ENCODE data around the gene COBL.
A peak's percentile ranks its signal among the peaks of the same experiment; 100 is the strongest.

COBL gene

DNA sequence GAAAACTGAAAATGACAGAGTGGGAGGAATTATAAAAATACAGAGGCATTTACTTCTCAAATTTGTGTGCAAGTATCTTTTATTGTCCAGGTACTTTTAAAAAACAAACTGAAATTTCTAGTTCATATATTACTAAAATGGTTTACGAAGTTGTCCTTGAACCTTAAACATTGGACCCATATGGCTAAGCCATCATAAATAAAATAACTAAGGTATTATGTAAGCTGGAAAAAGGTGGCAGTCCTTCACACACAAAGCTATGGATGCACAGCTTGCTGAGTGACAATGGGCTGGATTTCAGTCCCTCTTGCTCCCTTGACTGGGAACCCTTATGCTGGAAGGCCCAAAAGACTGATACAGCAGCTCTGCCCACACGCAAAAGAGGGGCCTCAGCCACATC is 66.1 kb downstream of the COBL start:
- no peak for DNase-seq (ENCODE audit: low spot score)

DNA sequence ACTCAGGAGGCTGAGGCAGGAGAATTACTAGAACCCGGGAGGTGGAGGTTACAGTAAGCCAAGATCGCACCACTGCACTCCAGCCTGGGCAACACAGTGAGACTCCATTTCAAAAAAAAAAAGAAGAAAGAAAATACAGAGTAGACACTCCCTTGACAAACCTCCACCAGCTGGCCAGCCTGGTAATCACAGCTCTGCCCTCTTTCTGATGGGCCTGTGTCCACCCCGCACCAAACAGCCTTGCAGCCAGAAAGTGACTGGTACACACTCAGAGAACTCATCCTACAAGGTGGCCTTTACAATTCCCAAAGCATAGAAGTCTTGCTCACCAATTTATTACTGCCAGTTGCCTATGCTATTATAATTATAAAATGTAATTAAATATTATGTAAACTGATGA is 66.6 kb downstream of the COBL start:
- no peak for DNase-seq (ENCODE audit: low spot score)

DNA sequence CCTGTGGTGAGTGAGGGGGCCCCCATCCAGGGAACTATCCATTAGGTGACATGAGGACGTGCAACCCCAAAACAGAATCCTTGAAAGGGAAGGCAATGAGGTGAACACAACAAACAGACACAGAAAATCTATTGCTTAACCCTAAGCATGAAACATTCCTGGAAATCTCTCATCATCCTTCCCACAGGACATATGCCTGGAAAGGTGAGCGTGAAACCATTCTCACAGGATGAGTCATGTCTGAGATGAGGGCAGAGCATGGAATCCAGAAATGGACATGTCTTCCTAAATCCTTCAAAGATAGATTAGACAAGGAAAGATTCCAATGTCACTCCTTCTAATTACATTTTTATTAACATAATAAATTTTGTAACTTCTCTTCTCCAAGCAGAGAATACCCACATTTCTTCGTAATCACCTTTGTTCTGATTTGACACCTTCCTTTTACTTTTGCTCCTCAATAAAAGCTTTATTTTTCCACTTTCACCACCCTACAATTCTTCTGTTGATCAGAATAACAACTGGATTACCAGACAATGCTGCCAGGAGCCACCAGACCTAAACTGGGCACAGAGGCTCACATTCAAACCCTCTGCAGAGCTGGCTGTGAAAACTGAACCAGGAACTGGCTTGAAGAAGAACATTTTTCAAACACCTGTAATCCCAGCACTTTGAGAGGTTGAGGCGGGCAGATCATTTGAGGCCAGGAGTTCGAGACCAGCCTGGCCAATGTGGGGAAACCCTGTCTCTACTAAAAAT is 67.2 kb downstream of the COBL start:
- DNase-seq (ENCODE audit: low spot score): peak; percentile 91

DNA sequence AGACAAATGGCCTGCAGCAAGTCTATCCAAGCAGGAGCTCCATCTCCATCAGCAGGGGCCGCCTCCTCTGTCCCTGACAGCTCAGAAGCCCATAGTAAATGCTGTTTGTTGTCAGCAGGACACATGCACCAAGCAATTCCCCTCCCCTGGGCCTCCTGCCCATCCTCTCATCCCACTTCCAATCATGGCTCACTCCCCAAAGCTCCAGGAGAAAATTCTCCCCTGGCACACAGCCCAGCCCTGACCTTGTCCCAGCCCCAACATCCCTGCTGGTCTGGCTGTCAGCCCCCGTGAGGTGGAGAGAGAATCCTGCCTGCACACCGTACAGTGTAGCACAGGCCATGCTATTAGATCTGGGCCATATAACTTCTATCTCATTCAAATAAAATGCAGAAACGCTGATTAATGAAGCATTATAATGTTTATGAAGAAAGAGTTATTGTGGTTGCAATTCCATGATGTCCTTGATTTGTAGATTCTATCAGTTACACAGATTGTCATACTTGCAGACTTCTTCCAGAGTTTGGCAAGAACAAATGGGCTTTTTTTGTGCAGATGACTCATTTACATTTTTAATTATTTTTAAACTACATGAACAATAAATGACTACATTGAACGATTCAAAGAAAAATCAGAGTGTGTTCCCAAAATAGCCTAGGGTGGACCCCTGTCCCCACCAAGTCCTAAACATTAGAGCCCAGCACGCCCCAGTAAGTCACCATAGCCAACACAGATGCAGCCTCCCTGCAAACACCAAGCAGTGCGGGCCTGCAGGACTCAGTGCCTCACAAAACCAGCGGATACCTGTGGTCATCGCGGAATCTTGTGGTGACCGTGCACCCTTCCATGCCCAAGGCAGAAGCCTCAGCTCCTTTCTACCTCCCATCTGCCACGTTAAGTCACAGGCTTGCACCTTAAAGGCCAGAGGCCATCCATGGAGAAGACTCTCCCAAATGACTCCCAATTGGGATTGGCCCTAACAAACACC is 70.1 kb downstream of the COBL start:
- DNase-seq (ENCODE audit: low spot score): no peak

DNA sequence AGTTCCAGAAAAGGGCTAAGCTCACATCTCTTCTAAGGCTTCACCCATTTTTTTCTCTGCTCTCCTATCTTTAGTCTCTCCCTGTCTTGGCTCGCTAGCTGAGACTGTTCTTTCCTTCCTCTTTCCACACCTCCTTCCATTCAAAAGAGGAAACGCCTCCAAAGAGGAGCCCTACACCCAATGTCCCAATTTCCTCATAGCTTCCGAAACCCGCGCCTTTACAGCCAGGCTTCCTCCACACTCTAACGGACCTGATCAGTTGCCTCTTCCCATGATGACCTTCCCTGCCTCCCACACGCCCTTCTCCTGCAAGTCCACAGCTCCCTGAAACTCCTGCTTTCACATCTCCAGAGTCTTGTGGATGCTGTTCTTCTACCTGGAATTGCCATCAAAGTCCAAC is 71.7 kb downstream of the COBL start:
- no peak for DNase-seq (ENCODE audit: low spot score)

DNA sequence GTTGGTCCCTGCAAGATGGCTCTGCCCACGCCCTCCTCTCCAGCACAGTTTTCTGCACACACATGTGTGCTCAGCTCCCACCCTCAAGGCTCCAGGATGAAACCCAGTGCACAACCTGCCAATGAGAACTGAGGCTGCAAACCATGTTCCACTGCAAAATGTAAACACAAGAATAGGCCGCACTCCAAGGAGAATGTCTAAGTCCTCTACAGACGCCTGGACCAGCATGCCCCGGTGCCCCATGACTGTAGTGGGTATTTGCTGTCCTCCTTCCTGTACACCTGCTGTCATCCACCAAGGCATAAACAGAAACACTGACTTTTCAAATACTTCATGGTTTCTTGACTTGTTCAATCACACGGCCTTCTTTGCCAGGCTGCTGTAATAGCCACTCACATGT is 72.6 kb downstream of the COBL start:
- DNase-seq (ENCODE audit: low spot score): no peak

DNA sequence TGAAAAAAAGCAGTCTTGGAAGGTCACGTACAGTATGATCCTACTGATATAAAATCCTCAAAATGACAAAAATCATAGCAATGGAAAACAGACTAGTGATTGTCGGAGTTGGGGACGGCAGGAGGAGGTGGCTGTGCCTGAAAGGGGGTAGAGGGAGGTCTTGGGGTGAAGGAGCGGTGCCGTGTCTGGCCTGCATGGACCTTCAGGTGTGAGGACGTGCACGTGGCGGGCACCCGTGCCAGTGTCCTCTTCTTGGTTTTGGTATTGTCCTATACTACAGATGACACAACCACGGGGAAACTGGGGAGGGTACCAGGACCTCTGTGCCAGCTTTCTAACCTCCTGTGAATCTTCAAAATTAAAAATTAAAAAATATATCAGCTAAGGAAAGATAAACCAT is 73.0 kb downstream of the COBL start:
- DNase-seq (ENCODE audit: low spot score): no peak

DNA sequence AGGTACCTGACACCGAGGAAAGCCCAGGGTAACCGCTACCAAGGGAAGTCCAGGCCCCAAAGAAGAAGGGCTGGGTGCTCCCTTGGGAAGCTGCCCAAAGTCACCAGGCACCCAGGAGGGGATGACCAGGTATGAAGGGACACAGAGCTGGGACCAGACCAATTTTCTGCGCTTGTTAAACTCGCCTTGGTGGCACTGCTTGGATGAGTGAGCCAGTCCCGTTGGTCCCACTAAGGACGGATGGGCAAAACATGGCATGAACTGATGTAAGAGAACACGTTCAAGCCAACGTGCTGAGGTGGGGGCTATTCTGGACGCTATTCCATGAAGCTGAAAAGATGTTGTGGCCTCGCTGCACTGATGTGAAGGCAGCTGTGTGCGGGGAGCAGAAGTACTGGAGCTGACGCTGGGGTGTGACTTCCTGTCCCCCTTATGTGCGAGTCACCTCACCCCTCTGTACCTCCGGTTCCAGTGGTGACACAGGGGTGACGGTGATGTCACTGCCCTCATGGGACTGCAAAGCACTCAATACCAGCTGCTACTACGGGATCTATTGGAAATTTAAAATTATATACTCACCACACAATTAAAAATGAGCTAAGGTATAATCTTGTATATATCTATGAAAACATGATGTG is 73.6 kb downstream of the COBL start:
- no peak for DNase-seq (ENCODE audit: low spot score)

DNA sequence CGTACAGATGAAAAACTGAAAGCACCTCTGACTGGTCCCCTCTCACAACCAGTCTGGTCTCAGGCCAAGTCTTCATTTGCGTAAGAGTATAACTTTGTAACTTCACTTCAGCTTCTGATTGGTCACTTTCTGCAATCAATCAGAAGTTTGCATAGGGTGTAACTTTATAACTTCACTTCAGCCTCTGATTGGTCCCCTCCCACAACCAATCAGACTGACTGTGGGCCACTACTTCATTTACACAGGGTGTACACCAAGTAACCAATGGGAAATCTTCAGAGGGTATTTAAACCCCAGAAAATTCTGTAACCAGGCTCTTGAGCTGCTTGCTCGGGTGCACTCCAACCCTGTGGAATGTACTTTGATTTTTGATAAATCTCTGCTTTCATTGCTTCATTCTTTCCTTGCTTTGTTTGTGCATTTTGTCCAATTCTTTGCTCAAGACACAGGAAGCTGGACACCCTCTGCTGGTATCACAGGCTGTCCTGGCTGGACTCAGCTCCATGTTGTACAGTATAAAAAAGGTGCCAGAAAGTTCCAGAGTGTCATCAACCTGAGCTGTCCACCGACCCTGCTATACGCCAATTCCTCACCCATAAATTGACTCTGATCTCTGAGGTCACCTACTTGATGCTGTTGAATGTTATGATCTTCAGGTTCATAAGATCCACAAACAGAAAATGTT is 74.5 kb downstream of the COBL start:
- DNase-seq (ENCODE audit: low spot score): no peak

DNA sequence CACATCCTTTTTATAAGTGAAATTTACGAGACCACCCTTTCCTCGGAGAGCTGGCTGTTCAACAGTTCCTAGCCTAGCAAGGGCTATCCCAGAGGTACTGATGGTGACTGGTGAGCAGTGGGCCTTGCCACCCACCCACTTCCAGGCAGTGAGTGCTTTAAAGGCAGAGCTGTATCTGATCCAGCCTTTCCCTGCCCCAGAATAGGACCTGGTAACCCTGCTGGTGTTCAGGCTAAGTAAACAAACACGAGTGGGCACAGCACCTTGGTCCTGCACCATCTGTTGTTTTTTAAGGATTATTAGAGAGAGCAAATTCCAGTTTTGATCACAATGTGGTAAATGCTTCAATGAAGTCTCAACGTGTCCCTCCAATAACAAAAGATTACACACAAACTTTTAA is 75.7 kb downstream of the COBL start:
- DNase-seq (ENCODE audit: low spot score): no peak

DNA sequence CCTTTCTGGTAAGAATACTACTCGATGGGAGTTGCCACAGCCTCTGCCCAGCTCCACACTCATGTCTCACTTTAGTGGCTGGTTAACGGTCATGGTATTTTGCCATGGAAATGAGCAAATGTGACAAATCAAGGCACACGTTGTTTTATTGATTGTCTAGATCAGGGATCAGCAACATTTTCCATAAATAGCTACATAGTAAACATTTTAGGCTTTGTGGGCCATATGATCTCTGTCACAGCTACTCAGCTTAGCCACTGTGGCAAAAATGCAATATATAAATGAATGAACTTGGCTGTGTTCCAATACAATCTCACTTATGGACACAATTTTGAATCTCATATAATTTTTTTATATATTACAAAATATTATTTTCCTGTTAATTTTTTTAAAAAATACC is 76.9 kb downstream of the COBL start:
- no peak for DNase-seq (ENCODE audit: low spot score)

DNA sequence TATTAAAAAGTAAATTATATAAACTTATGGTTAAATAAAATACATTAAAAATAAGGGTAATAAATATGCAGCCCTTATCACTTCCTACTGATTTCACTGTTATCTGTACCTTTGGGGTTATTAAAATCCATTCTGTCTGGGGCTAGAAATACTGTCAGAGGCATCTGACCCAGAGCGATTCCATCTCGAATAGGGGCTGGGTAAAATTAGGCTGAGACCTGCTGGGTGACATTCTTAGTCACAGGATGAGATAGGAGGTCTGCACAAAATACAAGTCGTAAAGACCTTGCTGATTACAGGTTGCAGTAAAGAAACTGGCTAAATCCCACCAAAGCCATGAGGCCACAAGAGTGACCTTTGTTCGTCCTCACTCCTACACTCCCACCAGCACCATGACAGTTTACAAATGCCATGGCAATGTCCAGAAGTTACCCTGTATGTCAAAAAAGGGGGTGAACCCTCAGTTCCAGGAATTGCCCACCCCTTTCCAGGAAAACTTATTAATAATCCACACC is 77.6 kb downstream of the COBL start:
- no peak for DNase-seq (ENCODE audit: low spot score)

DNA sequence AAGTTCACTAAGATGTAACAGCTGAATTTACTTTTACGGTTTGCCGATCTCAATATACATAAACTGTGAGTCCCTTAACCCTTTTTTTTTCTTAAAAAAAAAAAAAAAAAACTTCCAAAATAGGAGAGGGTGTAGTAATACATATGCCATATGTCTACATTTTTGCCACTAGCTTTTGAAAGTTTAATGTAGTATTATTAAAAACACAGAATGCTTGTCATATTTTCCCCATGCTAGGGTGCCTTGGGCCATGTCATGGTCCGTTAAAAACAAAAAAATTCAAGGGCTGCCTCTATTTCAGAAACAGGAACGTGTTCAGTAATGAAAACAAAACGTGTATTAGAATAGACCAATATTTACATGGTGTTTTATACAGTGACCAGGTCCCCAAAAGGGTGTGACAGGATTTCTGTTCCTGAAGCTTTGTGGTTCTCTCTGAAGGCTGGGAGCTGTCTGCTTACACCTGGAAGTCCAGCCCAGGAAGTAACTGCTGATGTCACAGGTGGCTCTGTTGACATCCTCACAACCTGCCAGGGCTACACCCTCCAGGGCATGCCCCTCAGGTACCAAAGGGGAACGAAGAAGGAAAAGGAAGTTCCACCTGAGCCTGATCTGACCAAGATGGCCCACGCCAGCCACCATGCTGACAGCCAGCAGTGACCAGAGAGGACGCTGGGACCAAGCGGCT is 79.0 kb downstream of the COBL start:
- DNase-seq (ENCODE audit: low spot score): no peak

DNA sequence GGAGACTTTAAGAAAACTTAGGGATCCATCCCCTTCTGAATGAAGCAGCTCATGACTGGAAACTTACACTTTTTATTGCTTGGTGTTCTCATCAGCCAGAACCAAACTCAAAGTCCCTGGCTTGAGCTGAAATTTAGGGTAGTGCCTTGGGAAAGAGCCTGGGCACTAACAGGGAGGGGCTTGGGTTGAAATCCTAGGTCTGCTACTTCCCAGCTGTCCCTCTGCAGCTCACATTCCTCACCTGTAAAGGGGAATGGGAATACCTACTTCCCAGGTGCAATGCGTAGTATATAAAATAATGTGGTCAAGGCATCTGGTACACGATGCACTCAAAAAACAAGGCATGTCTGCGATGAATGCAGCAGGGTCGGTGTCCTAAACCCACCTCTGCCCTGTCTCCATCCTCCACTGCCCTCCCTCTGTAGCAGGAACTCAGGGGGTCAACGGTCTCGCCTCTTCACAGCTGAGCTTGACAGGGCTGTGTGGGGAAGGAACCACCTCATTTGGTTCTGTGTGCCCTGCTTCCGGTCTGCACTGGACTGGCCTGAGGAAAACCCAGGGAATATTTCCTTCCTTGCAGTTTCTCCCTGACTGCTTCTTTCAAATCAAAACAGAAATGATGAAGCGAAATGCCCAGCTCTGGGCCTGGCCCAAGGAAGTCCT is 80.0 kb downstream of the COBL start:
- DNase-seq (ENCODE audit: low spot score): no peak

DNA sequence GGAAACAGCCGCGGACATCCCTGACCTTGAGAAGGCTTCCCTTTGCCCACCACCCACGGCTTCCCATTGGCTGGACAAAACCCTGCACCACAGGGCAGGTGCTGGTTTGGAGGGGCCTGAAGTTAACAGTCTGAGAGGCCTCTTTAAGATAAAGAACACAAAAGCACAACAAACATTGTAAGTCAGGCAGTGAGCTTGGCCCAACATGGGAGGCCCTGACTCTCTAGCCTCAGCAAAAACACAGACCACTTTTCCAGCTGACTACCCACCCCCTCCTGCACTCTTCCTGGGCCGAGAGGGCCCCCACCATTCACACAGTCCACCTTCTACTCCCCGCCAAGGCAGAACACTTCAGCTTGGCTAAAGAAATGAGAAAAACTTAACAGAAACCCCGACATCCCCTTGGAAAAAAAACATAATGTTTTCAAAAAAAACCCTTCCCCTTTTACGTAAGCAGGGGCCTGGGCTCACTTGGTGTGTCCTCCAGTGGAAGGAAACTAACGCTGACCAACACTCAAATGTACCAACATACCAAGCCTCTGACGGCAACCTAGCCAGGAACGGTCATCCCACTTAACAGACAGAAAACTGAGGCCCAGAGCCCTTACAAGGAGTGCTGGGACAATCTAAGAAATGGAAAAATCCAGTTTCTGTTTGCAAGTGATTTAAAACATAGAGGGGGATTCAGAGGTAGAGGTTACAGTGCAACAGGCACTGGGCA is 80.9 kb downstream of the COBL start:
- no peak for DNase-seq (ENCODE audit: low spot score)

DNA sequence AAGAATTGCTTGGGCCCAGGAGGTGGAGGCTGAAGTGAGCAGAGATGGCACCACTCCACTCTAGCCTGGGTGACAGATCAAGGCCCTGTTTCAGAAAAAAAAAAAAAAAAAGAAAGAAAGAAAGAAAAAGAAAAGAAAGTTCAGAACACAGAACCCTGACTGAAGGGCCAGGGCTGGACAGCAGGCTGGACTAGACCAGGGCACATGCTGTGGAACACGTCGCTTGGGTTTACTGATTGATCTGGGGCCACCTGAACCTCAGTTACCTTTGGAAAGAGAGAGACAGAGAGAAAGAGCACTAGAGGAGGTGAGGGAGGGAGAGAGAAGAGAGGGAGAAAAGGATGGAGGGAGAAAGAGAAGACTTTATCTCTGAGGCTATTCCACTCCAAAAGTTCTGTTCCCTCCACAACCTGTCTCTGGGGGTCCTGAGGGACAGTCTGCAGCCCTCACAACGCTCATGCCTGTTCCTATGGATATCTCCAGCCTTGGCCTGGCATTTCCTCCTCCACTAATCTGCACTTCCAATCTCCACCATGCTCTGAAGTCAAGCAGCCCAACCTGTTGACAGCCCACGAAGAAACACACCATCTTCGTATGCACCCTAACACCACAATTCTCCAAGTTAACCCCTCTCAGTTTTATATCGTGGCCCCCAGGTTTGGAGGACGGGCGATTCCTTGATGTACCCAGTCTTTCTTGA is 81.8 kb downstream of the COBL start:
- no peak for DNase-seq (ENCODE audit: low spot score)

DNA sequence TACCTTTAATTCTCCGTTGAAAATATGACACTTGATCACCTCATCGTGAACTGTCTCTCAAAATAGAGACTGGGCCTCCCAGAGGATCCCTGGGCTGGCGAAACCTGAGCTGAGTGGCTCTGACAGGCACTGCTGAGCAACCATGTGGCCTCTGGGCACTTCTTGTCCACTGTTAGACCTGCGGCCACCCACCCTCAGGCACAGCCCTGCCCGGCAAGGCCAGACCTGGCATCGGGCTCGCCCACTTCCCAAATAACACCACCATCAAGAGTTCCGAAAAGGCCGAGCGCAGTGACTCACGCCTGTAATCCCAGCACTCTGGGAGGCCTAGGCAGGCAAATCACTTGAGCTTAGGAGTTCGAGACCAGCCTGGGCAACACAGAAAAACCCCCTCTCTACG is 82.5 kb downstream of the COBL start:
- DNase-seq (ENCODE audit: low spot score): no peak

DNA sequence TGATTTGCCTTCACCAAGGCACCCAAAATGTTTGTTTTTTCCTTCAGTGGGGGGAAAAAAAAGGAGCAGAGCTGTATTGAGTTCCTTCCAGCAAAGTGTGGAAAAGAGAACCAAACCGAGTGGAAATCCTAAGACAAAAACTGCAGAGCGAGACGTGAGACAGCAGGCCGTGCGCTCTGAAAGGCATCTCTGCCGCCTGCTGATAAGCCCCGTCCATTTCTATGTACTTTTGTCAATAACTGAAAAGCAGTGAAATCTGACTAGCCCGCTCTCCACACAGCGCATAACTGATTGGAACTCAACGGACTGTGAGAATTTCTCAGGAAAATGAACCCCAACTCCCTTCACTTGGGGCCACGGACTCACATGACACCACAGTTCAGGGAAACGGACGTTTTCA is 83.2 kb downstream of the COBL start:
- no peak for DNase-seq (ENCODE audit: low spot score)

DNA sequence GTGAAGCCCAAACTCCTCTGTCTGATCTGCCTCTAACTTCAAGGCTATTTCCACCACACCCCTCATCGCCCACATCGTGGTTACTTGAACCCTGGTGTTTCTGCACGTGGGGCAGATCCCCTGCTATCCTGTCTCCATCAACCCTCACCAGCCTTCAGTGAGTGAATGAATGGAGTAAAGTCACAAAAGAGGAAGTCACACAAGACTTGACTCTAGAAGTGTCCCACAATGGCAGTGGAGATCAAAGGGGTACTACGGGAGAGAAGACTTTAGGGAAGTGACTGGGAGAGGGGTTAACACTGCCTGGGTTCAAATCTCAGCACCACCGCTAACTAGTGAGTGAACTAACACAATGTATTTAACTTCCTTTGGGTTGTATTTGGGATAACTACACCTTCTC is 85.9 kb downstream of the COBL start:
- DNase-seq (ENCODE audit: low spot score): no peak

DNA sequence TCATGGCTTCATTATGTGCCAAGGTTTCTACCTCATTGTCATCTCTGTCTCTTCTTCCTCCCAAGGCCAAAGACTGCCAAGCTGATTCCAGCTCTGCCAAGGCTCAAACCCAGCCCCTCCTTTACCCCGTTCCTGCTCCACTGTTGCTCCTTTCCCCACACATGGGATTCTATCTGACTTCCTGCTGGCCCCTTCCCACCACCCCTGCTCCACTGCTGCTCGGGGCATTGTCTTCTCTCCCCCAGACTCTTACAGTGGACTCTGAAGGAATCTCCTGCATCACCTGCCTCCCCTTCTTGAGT is 86.3 kb downstream of the COBL start:
- DNase-seq (ENCODE audit: low spot score): no peak
